Activated CD8-positive, alpha-beta memory T cell treated with anti-CD3 and anti-CD28 coated beads for 24 hours (primary cell): ENCODE data around the gene RNF151.

ENCODE experiments used
- DNase-seq: peaks from one replicate; pipeline ENCODE4 v3.0.0-alpha.2; 2020

RNF151 gene

DNA sequence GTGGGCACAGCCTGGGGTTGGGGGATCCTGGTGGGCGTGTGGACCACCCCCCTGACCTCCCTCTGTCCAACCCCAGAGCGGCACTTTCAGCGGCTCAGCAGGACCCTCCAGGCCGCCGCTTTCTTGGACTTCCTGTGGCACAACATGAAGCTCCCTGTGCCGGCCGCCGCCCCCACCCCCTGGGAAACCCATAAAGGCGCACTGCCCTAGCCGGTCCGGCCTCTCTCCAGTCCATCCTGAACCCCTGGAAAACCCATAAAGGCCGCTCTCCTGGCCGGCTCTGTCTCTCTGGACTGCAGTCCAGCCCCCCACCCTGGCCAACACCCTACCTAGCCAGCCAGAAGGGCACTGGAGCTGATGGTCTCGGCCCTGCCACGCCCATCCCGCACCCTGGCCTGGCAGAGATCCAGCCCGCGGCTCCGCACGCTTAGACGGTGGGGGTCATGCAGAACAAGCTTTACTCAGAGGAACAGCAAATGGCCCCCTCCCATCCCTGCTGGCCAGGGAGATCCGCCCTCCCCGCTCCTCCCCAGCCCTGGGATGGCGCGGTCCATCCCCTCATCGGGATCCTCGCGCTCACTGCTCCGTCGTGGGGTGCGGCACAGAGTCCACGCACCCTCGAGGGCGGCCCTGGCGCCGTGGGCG, 11.9 kb downstream of the RNF151 start:
- no peak for DNase-seq

GRCh38 chr16:1979271-1980029, 12.8 kb downstream of the RNF151 start:
- peak; percentile 74 for DNase-seq

DNA sequence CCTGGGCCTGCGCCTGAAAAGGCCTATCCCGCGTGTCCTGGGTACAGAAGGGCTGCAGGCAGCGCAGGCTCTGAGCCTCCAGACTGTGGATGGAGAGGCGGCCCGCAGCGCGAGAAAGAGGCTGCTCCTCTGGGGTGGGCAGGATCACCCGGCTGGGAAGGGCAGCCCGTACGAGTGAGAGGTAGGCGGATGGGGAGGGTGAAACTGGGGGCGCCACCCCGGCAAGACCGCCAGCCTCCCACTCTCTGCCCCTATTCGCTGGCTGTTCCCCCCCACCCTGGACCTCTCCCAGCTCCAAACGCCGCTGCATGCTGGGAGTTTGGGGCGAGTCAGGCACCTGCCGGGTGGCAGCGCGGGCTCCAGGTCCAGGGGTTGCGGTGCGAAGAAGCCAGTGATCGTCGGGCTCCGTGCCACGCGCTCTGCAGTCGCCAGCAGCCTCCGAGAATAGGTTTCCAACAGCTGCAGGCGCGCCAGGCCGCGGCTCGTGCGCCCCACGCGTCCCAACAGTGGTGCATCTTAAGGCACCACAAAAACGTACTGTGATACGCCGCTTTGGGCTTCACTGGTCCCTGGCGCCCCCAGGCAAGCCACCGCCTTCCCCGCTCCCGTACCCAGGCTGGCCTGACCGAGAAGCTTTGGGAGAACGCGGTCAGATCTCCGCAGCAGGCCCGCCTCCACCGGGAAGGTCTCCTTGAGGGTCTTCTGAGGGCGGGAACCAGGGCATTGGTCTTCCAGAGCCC, 13.5 kb downstream of the RNF151 start:
- no peak for DNase-seq

GRCh38 chr16:1980770-1981087, 14.1 kb downstream of the RNF151 start:
- DNase-seq: no peak

DNA sequence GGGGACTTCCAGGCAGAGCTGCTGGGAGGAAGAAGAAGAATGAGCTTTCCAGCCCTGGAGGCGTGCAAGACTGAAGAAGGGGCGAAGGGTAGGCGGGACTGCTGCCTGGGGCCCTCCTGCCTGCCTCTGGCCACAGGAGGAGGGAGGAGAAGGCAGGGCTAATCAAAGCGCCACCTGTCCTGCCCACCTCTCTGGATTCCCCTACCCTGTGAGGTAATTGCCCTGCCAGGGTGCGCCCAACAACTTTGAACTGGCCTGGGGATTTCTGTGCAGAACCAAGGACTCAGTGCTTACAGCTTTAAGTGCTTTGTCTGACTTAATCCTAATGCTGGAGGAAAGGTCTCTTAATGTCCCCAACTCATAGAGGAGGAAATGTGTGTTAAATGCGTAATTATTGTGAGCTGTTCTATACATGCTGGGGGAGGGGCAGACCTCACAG, 14.8 kb downstream of the RNF151 start, which contains the start of gene NOXO1:
NOXO1 (minus strand) TSS at position 72 of the 439 bp plus-strand sequence. CDS start 290 bp downstream, outside the sequence.
- DNase-seq: no peak

GRCh38 chr16:1982013-1982433, 15.4 kb downstream of the RNF151 start:
- DNase-seq: no peak

GRCh38 chr16:1982991-1983543, 16.4 kb downstream of the RNF151 start:
- no peak for DNase-seq

DNA sequence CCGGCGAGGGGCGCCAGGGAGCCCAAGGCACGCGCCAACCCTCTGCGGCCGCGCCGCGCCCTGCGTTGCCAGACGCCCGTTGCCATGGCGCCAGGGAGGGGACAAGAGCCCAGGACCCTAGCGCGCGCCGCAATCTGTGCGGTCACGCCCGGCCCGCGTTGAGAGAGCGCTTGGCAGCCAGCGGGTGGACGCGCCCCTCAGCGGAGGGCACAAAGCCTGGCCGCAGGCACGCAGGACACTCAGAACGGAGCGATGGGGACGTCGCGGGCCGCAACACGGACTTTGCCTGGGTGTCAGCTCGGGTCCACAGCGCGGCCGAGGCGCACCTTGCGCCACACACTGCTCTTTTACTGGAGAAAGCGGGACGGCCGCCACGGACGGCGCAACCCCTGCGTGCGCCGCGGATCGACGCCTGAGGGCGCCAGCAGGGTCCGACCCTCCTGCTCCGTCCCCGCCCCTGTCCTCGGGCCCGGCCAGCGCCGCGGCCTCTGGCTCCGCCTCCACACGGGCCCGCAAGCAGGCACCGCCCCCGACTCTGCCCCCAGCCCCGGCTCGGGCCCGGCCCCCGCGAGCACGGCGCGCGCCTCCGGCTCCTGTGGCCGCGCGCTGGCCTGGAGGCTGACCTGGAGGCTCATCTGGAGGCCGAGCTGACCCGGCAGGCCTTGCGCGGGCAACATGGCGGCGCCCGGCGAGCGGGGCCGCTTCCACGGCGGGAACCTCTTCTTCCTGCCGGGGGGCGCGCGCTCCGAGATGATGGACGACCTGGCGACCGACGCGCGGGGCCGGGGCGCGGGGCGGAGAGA, 17.1 kb downstream of the RNF151 start, which contains the start of gene GFER:
GFER (plus strand) TSS at position 650 of the 803 bp plus-strand sequence; CDS start at position 676, 26 bp downstream.
- DNase-seq: peak; percentile 88

GRCh38 chr16:1984347-1985225, 17.9 kb downstream of the RNF151 start:
- DNase-seq: peak; percentile 76

DNA sequence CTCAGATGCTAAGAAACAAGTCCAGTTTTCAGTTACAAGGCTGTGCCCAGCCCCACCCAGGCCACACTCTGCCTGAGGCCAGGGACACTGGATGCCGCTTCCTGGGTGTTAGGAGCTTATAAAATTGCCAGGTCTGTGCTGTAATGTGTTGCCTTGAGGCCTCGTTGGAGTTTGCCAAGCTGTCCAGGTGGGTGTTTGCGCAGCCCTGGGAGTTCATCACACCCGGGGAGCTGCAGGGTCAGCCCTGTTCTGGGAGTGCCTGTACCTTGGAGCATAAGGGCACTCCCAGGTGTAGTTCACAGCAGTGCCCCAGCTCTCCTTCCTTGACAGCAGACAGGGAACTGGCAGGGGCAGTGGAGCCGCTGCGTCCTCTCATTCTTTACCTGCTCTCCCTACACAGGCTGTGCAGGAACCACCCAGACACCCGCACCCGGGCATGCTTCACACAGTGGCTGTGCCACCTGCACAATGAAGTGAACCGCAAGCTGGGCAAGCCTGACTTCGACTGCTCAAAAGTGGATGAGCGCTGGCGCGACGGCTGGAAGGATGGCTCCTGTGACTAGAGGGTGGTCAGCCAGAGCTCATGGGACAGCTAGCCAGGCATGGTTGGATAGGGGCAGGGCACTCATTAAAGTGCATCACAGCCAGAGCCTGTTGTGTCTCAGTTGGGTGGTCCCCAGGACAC, 19.0 kb downstream of the RNF151 start:
- no peak for DNase-seq

- no peak for DNase-seq
These were observed 20.5 kb downstream of the RNF151 start for GRCh38 chr16:1987198-1987597.

DNA sequence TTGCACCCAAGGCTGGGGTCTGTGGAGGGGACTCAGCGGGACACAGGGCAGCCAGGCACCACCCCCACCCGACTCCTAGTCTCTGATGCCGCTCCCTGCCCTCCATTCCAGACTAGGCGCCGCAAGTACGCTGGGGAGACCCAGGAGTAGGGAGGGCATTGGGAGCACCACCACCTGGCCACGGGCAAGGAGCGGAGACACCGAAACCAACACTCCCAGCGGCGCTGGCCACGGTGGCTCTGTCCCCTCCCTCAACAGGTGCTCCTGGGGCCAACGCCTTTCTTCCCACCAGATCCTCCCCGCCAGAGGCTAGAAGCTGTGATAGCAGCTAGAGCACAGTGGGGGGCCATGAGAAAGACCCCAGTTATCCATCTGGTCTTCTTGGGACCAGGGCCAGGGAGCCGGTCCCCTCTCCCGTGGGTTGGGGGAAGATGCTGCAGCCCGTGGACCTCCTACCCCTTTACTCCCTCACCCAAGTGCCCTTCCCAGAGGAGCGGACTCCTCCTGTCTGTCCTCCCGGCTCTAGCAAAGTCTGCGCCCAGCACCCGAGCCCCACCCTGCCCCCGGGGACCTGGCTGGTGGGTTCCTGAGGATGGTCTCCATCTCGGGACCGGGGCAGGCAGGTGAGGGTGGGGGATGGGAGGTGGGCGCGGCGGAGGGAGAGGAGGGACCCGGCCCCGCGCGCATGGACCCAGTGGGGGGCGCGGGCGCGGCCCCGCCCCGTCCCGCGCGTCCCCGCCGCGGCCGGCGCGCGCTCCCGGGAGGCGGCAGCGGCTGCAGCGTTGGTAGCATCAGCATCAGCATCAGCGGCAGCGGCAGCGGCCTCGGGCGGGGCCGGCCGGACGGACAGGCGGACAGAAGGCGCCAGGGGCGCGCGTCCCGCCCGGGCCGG, 22.8 kb downstream of the RNF151 start, which contains the start of gene SYNGR3:
SYNGR3 (plus strand) TSS at position 762 of the 892 bp plus-strand sequence. CDS start 133 bp downstream, outside the sequence.
- DNase-seq: no peak

DNA sequence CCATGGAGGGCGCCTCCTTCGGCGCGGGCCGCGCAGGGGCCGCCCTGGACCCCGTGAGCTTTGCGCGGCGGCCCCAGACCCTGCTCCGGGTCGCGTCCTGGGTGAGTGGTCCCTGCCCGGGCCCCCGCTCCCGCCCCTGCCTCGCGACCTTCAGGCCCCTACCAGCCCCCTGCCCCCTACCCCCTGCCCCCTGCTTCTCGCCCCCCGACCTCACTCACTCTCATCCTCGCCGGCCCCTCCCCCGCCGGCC, 23.4 kb downstream of the RNF151 start:
- DNase-seq: no peak

- DNase-seq: no peak
These were observed 23.9 kb downstream of the RNF151 start for GRCh38 chr16:1990351-1991134.

DNA sequence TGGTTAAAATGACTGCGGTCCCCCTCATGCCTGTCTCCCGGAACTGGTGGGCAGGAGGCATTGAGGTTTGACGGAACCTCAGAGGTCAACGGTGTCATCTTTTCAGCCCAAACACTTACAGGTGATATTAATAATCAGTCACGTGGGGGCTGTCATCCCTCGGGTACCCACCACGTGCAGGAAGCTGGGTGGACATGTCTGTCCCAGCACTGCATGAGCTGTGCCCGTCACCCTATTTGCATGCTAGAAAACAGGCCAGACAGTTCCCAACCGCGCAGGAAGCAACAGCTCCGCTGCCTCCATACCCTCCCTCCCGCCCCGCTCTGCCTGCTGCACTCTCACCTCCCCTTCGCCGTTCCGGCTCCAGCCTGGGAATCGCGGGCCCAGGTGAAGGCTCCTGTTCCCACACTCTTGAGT, 24.5 kb downstream of the RNF151 start:
- peak; percentile 82 for DNase-seq

DNA sequence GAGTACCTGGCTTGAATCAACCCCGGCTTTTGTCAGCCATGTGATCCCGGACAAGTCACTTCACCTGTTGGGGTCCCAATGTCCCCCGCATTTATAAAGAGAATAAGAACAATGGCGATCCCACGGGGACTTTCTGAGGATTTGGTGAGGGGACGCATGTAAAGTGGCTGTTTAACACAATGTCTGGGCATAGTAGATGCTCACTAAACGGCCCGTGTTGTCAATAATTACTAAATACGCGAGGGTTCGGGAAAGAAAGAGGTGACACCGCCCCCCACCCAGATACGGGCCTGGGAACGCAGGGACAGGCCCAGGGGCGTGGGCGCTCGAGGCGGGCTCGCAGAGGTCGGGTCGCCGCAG, 24.9 kb downstream of the RNF151 start:
- no peak for DNase-seq

DNA sequence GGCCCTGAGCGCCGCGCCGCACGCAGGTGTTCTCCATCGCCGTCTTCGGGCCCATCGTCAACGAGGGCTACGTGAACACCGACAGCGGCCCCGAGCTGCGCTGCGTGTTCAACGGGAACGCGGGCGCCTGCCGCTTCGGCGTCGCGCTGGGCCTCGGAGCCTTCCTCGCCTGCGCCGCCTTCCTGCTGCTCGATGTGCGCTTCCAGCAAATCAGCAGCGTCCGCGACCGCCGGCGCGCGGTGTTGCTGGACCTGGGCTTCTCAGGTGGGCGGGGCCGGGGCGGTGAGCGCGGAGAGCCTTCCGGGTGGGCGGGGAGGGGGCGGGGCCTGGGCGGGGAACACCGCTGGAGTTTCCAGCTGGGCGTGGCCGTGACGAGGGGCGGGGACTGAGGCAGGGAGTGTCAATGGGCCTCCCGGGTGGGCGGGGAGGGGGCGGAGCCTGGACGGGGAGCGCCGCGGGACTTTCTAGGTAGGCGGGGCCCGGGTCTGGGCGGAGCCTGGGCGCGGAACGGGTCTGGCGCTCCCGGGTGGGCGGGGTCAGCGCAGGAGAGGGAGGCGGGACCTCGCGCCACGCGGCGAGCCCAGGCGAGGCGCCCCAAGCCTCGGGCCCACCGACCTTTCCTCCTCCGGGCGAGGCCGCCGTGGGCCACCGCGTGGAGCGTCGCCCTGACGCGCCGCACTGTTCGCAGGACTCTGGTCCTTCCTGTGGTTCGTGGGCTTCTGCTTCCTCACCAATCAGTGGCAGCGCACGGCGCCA, 25.5 kb downstream of the RNF151 start:
- peak; percentile 99 for DNase-seq

- DNase-seq: no peak
These were observed 26.2 kb downstream of the RNF151 start for GRCh38 chr16:1992704-1993317.
